Measurements from ENCODE around the gene GALNTL6.

GALNTL6 gene

DNA sequence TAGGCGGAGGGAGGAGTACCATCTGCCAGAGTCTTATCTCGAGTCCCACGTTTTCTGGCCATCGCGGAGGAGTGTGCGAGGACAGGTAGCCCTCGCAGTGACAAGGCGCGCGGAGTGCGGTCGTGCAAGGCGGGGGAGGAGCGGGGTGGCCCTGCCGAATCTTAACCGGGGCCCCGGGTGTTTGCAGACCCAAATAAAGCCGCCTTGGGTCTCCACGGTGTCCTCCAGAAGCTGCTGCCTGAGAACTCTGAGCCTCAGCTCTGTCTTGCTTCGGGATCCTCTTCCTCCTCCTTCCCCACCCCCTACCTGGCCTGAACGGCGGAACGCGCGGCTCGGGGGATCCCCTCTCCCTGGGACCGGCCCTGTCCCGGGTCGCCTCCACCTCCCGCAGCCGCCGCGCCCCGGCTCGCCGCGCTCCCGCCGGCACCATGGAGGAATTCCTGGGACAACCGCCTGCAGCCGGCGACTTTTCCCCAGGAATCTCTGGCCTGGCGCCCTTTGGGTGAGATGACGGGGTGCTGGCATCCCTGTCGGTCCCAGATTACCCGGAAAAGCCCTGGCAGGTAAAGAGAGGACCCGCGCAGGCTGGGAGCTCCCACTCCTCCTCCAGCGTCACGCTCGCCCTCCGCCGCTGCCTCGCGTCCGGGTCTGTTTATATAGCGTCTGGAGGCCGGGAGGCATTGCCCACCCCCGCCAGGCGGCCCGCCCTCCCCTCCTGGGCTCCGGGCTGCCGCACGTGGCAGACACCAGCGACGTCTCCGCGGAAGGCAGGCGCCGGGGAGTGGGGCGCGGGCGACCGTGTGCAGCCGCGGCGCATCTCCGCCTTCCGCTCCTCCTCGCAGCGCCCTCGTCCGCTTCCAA, at the start of gene GALNTL6:
GALNTL6 (plus strand) TSS at position 740 of the 861 bp plus-strand sequence.
- DNase-seq, result no peak

DNA sequence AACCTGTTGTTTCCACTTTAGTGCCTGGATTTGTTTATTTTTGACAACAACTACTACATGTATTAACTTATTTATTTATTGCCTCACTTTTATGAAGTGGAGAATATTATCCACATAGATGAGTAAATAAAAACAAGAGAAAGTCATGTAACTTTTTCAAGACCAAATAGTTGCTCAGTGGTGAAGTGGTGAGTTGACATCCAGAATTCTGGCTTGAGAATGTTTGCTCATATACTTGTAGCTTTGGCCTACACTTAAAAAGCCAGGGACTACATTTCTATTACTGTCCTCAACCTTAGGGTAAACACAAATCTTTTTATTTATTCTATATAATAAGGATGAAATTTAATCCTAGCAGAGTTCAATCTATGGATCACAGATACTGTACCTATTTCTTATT, 47.7 kb upstream of the GALNTL6 start:
- no peak for DNase-seq

DNA sequence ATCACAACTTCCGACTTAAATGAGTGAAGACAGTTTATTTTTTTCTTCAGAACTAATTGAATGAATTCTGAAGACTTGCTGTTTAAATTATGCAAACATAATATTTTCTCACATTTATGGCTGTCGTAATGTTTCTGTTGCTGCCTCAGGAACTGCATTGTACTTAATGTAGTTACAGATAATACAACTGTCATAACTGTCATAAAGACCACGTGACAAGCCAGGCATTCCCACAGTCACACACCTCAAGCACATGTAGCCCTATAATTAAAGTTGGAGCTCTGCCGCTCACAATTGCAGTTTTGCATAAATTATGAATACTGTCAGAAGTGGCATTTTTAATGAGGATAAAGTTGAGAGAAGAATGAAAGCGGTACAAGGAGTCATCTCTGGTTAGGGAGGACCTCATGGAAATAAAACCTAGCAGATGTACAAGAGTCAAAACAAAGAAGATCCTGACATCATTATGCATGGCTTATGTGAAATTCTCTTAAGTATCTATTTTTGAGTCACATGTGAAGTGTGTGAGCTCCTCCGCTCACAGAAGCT, 38.5 kb upstream of the GALNTL6 start:
- DNase-seq, result no peak

DNA sequence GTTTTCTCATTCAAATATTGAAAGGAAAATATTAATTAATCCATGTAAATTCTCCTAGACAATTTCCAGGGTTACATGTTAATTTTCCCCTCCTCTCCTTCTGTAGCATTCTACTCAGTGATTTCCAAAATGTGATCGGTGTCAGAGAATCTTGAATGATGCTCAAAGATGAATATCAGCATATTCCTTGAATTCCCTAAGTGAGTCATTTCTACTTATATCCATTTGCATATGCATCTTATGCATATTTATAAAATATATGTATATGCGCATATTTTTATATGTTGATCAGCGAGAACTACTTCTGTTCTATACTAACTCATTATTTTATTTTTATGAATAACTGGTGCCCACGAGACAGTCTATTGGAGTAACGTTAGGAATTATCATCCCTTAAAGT, 33.9 kb upstream of the GALNTL6 start:
- DNase-seq, result no peak

DNA sequence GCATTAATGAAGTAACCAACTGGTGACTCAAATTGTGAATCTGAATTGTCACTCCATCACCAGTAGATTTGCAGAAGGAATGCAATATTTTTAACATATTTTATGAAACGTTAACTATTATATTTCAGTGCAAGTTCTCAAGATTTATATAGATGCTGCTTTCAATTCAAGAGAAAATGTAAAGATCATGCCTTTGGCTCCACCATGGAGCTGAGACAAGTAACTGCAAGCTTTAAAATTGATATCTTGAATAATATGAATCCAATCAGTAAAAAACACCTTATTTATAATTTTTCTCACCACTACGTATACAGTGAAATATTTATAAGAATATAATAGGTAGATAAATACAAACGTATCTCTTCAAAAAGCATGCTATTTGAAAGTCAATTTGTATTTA, 27.8 kb upstream of the GALNTL6 start:
- DNase-seq, result no peak

DNA sequence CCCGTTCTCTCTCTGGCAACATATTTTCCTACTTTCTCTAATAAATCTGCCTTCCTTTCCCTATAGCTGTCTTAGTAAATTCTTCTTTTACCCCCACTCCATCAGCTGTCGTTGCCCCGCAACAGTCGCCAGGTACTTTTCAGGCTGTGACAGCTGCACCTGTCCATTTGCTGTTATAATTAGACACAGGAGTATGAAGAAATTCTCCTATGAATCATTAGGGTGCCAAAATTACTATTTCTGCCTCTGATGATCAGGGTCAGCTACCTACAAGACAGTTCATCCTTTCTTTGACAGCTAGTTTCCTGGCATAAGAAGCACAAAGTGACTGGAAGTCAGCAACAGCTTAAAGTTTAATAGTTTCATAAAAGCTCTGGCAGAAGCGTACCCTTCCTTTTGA, 19.5 kb upstream of the GALNTL6 start:
- no peak for DNase-seq

DNA sequence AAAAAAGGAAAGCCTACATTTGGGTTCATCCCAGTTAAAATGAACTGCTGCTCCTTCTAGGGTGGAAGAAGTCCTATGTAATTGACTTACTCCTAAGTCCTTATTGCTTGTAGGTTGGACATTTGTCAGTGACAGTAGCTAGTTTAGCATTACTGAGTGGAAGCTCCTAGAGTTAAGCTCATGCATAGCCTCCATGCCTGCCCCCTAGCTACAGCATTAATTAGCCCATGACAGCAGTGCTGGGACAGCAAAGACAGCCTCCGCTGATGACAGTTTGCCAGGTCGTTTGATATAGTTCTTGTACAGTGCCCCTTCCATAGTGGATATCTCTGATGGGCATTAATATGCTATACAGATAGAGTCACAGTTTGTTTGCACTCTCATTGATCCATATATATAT, 18.7 kb upstream of the GALNTL6 start:
- DNase-seq, result no peak

DNA sequence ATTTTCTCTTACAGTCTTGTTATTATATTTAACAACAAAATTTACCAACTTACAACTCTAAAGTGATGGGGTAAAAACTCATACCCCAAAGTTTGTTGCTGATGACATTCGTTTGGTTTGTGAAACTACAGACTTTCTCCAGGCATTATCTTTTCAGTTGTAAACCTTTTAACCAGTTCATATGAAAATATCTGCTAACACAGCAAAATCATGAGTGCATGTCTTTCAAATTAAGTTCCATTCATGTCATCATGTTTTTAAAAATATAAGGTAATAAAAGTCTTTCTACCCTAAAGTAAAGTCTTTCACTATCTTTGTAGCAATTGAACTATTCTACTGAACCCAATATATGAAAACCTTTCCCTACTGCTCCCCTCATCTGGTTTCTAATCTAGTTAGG, 3.4 kb upstream of the GALNTL6 start:
- no peak for DNase-seq

DNA sequence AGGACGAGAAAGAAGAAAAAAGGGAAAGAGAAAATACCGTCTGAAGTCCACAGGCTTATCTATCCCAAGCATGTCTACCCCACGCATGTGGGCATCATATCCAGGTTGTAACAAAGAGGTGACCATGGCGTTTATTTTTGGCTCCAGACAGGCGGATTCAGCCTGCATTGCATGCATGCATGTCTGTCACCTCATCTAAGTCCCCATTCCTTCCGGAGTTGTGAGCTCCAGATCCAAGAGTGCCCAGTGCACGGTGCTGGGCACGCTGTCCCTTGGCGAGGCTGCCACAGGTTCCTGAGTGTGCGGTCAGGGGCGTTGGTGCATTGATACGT, 905 bp upstream of the GALNTL6 start:
- no peak for DNase-seq

DNA sequence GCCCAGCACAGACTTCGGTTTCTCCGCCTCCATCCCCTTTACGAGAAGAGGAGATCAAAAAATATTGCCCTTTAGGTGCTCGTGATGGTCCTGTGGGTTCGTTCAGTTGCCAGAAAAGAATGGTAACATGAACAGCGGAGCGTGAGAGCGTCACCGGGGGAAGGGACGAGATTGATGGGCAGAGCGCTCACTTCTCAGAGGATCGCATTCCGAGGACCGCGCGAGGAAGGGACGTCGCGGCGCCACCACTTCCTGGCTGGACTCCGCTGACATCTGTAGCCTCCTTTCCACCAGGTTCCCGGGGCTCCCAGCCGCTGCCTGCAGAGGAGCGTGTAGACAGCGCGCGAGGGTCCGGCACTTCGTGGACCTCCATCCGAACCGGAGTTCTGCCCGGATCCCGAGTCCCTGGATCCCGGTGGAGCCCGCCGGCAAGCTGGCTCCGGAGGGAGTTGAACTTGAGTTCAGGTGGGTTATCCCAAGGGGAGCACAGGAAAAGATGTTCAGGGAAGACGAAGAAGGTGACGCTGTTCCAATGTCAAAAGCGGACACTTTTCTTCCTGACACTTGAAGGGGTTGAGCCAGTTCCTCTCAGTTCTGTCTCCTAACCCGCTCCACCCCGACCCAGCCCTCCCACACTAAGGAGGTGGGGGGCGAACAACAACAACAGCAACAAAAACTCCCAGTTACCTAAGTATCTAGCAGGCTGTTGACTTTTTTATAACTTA, 484 bp downstream of the GALNTL6 start:
- DNase-seq, result no peak

DNA sequence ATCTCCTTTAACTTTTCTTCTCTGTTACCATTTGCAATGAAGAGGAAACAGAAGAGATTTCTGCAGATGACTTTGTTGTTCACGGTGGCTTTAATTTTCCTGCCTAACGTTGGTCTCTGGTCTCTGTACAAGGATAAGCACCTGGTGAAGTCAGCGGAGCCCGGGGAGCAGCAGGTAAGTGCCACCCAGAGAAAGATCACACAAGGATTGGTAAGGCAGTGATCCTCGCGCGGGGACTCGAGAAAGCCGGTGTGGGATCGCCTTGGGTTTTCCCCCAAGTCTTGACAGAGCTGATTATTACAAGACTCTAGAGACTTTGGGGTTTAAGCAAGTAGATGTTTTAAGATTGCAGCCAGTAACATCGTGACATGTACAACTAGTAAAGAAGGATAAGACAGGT, 1.3 kb downstream of the GALNTL6 start:
- no peak for DNase-seq

DNA sequence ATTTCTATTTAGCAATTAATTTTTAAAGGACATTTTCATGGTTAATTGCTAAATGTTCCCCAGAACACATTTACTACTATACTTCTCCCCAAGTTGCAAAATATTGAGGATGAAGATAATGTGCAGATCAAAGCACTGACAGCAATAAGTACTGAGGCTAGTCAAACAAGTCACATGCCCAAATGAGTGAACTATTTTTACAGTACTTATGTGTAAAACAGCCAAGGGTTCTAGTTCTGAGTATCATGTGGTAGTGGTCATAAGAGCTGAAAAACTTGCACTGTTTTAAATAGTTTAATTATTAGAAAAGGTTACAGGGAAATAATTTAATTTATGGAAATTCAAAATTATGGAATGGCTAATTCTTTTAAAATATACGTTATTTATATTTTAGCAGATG, 3.8 kb downstream of the GALNTL6 start:
- no peak for DNase-seq

DNA sequence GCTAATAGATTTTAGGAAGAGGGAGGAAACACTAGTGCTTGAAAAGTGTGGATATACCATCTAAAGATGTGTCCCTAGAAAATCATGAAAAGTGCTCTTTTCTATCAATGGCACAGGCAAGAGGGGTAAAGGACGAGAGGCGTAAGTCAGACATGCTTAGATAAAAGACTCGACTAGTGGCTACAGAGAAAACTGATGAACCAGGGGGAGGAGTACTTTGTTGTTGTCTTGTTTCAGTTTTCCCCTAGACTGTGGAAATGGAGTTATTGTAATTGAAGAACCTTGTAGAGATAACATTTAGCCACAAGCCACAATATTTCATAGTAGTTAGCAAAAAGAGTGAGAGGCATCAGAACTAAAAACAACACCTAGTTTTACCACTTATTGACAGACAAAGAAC, 21.4 kb downstream of the GALNTL6 start:
- no peak for DNase-seq

DNA sequence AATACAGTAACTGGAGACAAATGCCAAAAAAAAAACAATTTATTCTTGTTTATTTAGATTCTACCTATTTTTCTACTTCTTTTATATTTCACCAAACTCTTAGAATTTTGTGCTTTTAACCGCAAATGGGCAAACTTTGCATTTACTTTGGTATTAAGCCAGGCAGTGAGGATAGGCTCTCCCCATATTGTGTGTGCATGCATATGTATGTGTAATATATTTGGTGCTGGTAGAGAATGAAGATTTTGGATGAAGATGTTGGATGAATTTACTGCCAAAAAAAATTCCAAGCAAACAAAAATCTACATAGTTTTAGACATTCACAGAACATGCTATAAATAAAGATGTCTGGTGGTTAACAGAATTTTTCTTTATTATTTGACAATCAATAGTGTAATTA, 30.3 kb downstream of the GALNTL6 start:
- no peak for DNase-seq

DNA sequence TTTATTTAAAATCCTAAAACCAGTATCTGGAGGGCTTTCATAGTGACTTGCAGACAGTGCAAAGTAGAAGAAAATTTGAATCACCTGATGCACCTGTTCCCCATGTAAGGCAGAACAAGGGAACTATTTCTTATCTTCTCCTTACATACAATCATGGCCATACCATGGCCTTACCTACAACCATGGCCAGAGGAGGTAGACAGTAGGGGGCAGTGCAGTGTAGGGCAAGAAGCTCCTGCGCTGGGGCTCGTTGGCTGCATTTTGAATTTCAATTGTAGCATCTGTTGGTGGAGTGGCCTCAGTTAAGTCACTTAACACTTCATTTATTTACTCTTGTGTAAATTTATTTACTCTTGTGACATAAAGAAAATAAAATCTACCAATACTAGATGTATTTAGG, 33.0 kb downstream of the GALNTL6 start:
- peak; percentile 15 for DNase-seq

DNA sequence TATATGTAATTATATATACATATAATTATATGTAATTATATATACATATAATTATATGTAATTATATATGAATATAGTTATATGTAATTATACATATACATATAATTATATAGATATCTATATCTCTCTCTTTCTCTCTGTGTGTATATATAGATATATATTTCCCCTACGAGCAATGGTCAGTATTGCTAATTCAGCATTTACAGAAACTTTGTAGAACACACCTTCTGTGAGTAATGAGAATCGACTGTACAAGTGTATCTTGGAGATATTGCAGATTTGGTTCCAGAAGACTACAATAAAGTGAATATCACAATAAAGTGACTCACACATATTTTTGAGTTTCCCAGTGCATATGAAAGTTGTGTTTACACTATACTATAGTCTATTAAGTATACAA, 33.7 kb downstream of the GALNTL6 start:
- no peak for DNase-seq

DNA sequence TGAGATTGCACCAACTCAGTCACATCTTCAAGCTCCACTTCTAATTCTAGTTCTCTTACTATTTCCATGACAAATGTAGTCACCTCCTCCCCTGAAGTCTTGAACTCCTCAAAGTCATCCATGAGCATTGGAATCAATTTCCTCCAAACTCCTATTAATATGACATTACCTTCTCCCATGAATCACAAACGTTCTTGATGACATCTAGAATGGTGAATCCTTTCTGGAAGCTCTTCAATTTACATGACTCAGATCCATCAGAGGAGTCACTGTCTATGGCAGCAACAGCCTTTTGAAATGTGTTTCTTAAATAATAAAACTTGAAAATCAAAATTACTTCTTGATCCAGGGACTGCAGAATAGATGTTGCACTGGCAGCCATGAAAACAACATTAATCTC, 34.5 kb downstream of the GALNTL6 start:
- DNase-seq, result no peak

DNA sequence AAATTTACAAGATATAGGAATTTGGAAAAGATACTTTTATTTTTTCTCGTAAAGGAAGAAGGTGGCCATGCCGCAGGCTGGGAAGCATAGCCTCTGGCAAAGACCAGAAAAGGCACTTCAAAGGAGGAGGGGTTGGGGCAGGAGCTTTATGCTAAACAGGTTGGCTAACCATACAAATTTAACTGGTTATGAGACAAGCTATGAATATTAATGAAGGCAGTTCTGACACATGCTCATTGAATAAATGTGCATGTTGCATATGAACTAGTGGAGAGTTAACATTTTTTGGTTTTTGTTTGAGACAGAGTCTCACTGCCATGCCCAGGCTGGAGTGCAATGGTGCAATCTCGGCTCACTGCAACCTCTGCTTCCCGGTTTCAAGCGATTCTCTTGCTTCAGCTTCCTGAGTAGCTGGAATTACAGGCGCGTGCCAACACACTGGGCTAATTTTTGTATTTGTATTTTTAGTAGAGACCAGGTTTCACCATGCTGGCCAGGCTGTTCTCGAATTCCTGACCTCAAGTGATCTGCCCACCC, 36.5 kb downstream of the GALNTL6 start:
- DNase-seq, result no peak

DNA sequence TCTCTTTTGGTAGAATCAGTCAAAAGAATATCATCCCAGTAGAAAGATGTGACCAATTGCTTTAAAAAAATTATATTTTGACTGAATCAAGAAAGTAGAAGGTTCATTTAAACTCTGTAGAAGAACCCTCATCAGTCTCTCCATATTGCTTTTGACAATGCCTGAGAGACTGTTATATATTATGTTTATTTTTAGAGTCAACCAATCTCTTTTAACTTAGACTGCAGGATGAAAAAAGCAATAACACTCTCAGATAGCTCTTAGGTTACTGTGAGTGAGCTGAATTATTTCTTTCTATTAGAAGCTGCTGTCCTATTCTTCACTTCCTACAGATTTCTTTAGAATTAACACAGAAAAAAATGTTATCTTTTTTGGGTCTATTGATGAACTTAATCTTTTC, 38.1 kb downstream of the GALNTL6 start:
- no peak for DNase-seq

DNA sequence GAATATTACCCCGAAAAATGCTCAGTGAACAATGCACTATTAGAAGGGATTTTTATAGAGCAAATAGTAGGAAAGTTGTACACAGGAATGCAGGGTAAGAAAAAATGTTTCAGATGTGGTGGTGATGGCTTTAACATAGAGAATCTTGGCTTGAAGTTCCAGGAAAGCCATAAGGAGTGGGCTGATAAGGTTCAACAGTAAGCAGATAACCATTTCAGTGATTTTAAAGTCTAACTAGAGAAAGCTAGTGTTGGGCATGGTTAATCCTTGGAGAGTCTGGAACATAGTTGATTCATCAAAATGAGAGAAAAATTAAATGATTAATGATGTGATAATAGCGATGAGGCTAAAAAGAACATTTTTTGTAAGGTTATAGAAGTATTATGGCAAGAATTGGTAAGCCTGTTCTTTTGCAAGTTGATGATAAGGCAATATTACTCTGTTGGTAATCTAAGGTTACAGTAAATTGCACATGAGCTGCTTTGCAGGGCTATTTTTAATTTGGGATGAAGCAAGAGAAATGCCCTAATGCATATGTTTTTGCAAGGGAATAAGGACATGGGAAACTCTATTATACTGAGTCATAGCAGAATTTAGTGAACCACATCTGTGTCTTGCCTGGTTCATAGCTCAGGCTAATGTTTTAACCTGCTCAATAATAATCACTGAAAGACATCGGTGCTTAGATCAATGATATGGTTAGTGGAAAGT, 44.3 kb downstream of the GALNTL6 start:
- no peak for DNase-seq

DNA sequence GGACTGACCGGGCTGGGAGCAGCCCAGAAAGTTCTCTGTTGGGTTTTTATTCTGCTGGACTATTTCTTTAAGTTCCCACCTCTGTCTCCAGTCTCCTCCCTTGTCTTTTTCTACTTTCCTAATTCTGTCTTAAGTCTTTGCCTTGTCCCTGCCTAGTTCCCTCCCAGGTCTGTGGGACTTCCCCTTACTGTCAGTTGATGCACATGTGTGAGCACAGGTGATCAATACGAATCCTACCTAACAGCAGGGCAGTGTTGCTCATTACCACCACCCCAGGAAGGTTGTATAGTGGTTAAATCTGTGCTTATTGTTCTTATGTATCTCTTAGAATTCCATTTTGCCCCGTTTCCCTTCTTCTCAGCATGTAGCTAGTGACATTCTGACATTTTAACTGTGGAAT, 62.1 kb downstream of the GALNTL6 start:
- DNase-seq, result no peak

DNA sequence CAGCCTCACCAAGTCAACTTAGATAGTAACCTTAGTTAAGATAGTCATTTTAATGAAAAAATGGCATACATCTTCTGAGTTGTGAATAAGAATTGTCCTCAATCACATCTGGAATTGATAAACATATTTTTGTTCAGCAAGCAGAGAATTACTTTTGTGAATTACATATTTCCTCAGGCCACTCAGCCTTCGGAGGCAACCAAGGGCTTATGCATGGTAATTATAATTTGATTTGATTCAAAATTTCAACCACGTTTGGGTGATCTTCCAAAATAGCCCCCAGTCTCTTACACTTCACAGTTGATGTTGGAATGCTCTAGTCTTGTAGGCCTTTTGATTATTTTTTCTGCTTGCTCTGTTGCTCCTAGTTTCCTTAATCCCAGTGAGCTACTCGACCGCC, 63.4 kb downstream of the GALNTL6 start:
- no peak for DNase-seq

DNA sequence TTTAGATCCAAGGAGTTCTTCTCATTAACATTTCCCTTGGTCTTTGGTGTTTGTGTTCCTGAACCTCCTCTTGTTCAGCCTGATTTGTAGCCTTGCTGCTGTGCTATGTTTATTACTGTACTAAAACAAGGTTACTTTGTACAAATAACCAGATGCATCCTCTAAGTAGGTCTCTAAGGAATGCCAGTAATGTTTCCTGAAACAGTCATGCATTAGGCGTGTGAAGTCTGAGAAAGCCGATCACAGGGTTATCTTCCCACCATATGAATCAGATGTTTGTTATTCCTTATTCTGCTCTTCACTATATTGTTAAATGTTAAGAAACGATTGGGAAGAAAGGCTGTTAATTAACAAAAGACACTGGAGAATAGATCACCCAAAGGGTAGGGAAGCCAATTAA, 66.9 kb downstream of the GALNTL6 start:
- DNase-seq, result no peak

Measured in midbrain (tissue), 1 donor.